Common myeloid progenitor, CD34-positive (primary cell): ENCODE results near the gene HLA-DMA.

Experiments used
- CTCF ChIA-PET: fragments of 350-600 bp; sonication (Branson Sonifier 250); formaldehyde crosslinking; loops from one replicate; lab custom pipeline; 2021; ENCODE audit warnings: antibody characterized with exemption; lab: Charles Lee
- POLR2A ChIA-PET: fragments of 350-600 bp; sonication (Branson Sonifier 250); formaldehyde crosslinking; loops from one replicate; lab custom pipeline; 2021; ENCODE audit warnings: antibody characterized with exemption; lab: Charles Lee
- DNase-seq, 3 donors: peaks; one replicate each; pipeline versions ENCODE4 v3.0.0 to v3.0.0-alpha.2; 2013
- H3K27ac ChIP-seq, 2 experiments: 1 replicate in 1 of 2; 2 replicates in 1 of 2; pipeline ENCODE4 v1.7.0; 2013; ENCODE audit warnings: inconsistent platforms in 2 of 2, low read length in 2 of 2, mild to moderate bottlenecking in 2 of 2, low read depth in 1 of 2, moderate library complexity in 1 of 2; ENCODE audit not compliant: severe bottlenecking in 2 of 2, insufficient read depth in 1 of 2, poor library complexity in 1 of 2
- H3K27me3 ChIP-seq, 5 experiments: replicated peaks in 2 of 5; 1 replicate in 3 of 5; 2 replicates in 2 of 5; pipeline versions ENCODE4 v1.6.1 to v1.7.0; 2013; ENCODE audit warnings: low read length in 4 of 5, mild to moderate bottlenecking in 2 of 5, moderate library complexity in 2 of 5, inconsistent platforms in 1 of 5; ENCODE audit not compliant: insufficient read depth in 5 of 5, control insufficient read depth in 4 of 5
- H3K36me3 ChIP-seq, 4 experiments: 1 replicate in 2 of 4; 2 replicates in 2 of 4; pipeline versions ENCODE4 v1.6.1 to v1.7.0; 2013; ENCODE audit warnings: low read length in 3 of 4, control low read depth in 1 of 4, mild to moderate bottlenecking in 1 of 4; ENCODE audit not compliant: control insufficient read depth in 4 of 4, insufficient read depth in 4 of 4
- H3K4me1 ChIP-seq, 4 experiments: 1 replicate in 3 of 4; 2 replicates in 1 of 4; pipeline versions ENCODE4 v1.6.1 to v1.7.1; 2013; ENCODE audit warnings: low read length in 3 of 4, mild to moderate bottlenecking in 3 of 4, control low read depth in 1 of 4, inconsistent platforms in 1 of 4, moderate library complexity in 1 of 4; ENCODE audit not compliant: control insufficient read depth in 4 of 4, insufficient read depth in 4 of 4; ENCODE audit errors: control extremely low read depth in 1 of 4
- H3K4me3 ChIP-seq, 7 experiments: 1 replicate in 4 of 7; 2 replicates in 3 of 7; pipeline versions ENCODE4 v1.5.1 to v1.7.0; 2013; ENCODE audit warnings: mild to moderate bottlenecking in 7 of 7, low read length in 6 of 7, moderate library complexity in 6 of 7, inconsistent platforms in 2 of 7, low read depth in 2 of 7, control low read depth in 1 of 7; ENCODE audit not compliant: insufficient read depth in 4 of 7, control insufficient read depth in 1 of 7; ENCODE audit errors: extremely low read depth in 1 of 7
- H3K9me3 ChIP-seq, 5 experiments: 1 replicate in 4 of 5; 2 replicates in 1 of 5; pipeline versions ENCODE4 v1.6.1 to v1.7.1; 2013; ENCODE audit warnings: low read length in 4 of 5, mild to moderate bottlenecking in 2 of 5, inconsistent platforms in 1 of 5, low read depth in 1 of 5, moderate library complexity in 1 of 5; ENCODE audit not compliant: control insufficient read depth in 4 of 5, insufficient read depth in 2 of 5; ENCODE audit errors: control extremely low read depth in 1 of 5
- WGBS: methylation state at CpG from one replicate; pipeline ENCODE4 v1.1.5; 2013; ENCODE audit not compliant: insufficient coverage; 5-methylcytosine and 5-hydroxymethylcytosine counted together

Gene HLA-DMA

DNA sequence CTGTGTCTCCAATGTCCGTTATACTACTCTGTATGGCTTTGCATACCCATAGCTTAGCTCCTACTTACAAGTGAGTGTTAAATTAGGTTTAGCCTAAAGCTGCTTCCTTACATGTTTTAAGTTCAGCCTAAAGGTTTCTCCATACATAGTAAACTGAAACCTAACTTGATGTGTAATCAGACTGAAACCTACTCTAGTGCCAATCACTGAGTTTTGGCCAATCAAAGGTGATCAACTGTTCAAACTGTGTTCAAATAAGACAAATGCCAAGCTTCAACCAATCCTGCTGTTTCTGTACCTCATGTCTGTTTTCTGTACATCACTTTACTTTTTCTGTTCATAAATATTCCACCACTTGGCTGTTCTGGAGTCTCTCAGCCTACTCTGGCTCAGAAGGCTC is 36.5 kb upstream of the HLA-DMA start:
- Histone ChIP-seq H3K9me3 (no peaks in the 10 kb centered on the region), H3K27me3 (no peaks in the 10 kb centered on the region), H3K36me3 (no peaks in the 10 kb centered on the region), H3K4me3 (no peak overlapping the region), H3K4me1 (peaks cover 0 to 4% (median 3%) of the 10 kb centered on the region in 4 experiments), H3K27ac (no peak overlapping the region)
- POLR2A ChIA-PET, result no interaction called here
- no peak for DNase-seq
- WGBS, result 100% methylated on average over 1 of the region's 1 CpG
- CTCF ChIA-PET, result interaction anchor here (1.0 to 11.9 kb wide), 9 partner anchors 10 to 244 kb away, joined by 3 to 139 read pairs (median 3); no protein-coding TSS in a partner anchor

DNA sequence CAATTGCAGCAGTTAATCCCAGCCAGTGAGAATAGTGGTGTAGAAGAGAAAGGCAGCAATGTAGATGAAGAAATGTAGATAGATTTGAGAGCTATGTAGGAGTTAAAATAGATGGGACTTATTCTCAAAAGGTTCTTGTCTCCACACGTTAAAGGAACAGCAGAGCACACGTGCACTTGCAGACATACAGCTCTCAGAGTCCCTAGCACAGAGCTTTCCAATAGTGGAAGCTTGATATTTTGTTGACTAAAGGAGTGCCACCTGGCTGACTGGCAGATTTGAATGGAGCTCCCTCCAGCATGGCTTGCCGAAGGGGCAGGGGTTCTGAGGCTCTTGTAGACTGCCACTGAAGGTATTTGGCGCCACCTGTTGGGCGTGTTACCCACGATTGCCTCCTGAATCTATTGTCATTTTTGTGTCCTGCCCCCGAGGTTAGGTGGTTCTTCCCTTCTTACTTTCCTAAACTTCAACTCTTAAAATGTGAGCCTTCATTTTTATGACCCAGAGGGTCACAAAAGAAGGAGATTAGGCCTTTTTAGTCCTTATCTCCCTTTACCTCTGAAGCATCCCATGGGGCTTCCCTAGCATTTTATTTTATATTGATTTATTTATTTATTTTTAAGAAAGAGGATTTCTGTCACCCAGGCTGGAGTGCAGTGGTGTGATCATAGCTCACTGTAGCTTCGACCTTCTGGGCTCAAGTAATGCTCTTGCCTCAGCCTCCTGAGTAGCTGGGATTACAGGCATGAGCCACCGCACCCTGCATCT is 31.9 kb upstream of the HLA-DMA start:
- no peaks in the 10 kb centered on the region for H3K9me3 ChIP-seq
- DNase-seq, result peak; percentile 90 to 95 (median 93)
- 14% methylated on average over 9 of the region's 9 CpGs for WGBS
- no peaks in the 10 kb centered on the region for H3K27me3 ChIP-seq
- H3K4me1 ChIP-seq, result peaks cover 0 to 10% (median 3%) of the 10 kb centered on the region in 4 experiments
- POLR2A ChIA-PET, result interaction anchor here (0.8 to 4.7 kb wide), 3 partner anchors 12 to 51 kb away, joined by 4 to 39 read pairs (median 6); partner anchors contain the start of gene HLA-DMA
- peaks cover 10 to 29% (median 16%) of the 10 kb centered on the region in 4 experiments for H3K36me3 ChIP-seq
- H3K4me3 ChIP-seq, result no peak overlapping the region
- CTCF ChIA-PET, result interaction anchor here (0.8 to 11.9 kb wide), 38 partner anchors 9 to 261 kb away, joined by 3 to 139 read pairs (median 8); partner anchors contain the start of genes BRD2, HLA-DMA, HLA-DMB and TAP1
- H3K27ac ChIP-seq, result no peak overlapping the region

DNA sequence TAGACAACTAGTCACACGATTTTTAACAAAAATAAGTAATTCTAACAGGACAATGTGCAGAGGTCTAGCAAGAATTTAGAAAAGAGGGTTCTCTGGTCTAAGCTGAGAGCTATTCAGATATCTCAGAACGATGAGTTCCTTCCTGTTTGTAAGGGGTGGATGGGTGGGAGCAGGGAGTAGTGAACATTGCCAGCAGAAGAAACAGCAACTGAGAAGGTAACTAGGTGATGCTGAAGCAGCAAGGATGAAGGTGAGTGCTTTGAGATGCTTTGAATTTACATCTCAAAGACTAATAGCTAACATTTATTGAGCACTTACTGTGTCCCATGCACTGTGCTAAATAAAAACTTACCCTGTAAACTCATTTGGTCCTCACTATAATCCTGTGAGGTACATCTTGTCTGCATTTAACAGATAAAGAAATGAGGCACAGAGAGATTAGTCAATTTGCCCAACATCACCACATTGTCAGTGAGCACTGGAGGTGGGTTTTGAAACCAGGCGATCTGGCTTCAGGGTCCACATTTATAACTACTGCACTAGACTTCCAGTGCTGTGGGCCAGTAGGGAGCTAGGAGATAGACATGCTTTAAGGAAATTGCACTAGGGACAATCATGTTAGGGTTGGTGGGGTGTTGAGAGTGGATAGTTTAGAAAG is 31.2 kb upstream of the HLA-DMA start:
- 57% methylated on average over 2 of the region's 3 CpGs for WGBS
- peaks cover 0 to 10% (median 3%) of the 10 kb centered on the region in 4 experiments for H3K4me1 ChIP-seq
- H3K9me3 ChIP-seq, result no peaks in the 10 kb centered on the region
- no peak overlapping the region for H3K27ac ChIP-seq
- H3K4me3 ChIP-seq, result no peak overlapping the region
- ChIA-PET POLR2A (interaction anchor here (0.8 to 4.7 kb wide), 4 partner anchors 11 to 50 kb away, joined by 3 to 39 read pairs (median 5); partner anchors contain the start of gene HLA-DMA), CTCF (interaction anchor here (0.8 to 11.9 kb wide), 36 partner anchors 9 to 235 kb away, joined by 3 to 139 read pairs (median 8); partner anchors contain the start of genes BRD2, HLA-DMA, HLA-DMB and TAP1)
- DNase-seq, result peak in 1 of 3 donors; percentile 40
- H3K27me3 ChIP-seq, result no peaks in the 10 kb centered on the region
- H3K36me3 ChIP-seq, result peaks cover 10 to 36% (median 24%) of the 10 kb centered on the region in 4 experiments

DNA sequence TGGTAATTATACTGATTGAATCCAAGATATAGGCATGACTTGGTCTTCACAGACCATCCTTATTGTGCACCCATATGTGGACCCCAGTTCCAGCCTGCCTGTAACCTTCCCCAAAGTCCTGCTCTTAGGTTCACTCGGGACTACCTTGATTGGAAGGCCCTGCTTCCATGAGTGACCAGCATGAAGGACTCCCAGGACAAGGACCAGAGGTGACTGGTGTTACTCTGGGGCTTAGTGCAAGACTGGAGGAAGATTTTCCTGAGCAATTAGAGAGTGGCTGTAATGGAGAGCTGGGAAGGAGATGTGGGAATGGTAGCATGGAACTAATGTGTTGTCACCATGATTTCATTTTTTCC is 30.6 kb upstream of the HLA-DMA start:
- H3K4me1 ChIP-seq, result peaks cover 0 to 10% (median 3%) of the 10 kb centered on the region in 4 experiments
- H3K27ac ChIP-seq, result no peak overlapping the region
- ChIA-PET POLR2A (interaction anchor here (1.6 to 4.7 kb wide), 2 partner anchors 11 to 29 kb away, joined by 3 to 39 read pairs; no protein-coding TSS in a partner anchor), CTCF (interaction anchor here (1.4 to 11.9 kb wide), 15 partner anchors 10 to 115 kb away, joined by 3 to 139 read pairs (median 17); partner anchors contain the start of genes BRD2 and HLA-DMA)
- WGBS, result 100% methylated on average over 1 of the region's 1 CpG
- no peak for DNase-seq
- H3K4me3 ChIP-seq, result no peak overlapping the region
- H3K36me3 ChIP-seq, result peaks cover 12 to 40% (median 27%) of the 10 kb centered on the region in 4 experiments
- H3K9me3 ChIP-seq, result no peaks in the 10 kb centered on the region
- H3K27me3 ChIP-seq, result no peaks in the 10 kb centered on the region

DNA sequence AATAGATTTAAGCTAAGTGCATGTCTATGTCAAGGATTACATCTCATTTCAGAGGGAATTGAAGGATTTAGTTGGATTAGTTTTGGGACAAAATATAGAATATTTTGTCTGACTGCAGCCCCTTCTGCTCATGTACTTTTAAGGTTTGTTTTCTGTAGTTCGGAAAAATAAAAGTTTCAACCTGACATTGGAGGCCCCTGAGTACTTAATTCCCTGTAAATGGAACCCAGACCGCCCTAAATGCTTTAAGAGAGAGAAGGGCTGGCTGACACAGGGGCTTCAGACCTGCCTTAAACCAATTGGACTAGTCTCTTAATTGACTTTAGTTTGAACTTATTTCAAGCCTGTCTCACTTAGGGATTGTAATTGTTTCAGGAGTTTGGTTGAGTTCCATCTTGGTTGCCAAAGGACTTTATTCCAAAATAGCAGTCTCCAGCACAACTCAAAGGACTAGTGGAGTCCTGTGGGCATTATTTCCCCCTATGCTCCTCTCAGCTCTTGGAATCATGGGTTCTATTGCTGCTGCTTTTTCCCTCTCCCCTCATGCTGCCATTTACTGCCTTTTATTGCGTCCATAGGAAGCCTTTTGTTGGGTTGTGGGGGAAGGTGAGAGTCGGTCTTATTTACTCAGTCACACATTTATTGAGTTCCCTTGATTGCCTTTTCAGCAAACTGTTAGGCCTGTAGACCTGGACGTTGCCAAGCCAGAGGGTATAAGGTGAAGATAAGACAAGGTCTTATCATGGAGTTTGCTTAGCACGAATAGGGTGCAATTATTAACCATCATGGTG is 30.0 kb upstream of the HLA-DMA start:
- Histone ChIP-seq H3K4me3 (no peak overlapping the region), H3K9me3 (no peaks in the 10 kb centered on the region), H3K4me1 (peaks cover 0 to 10% (median 3%) of the 10 kb centered on the region in 4 experiments), H3K27me3 (no peaks in the 10 kb centered on the region), H3K36me3 (peaks cover 14 to 46% (median 33%) of the 10 kb centered on the region in 4 experiments), H3K27ac (no peak overlapping the region)
- POLR2A ChIA-PET, result interaction anchor here (1.6 to 4.7 kb wide), 2 partner anchors 10 to 29 kb away, joined by 3 to 39 read pairs; no protein-coding TSS in a partner anchor
- WGBS, result 87% methylated on average over 3 of the region's 6 CpGs
- DNase-seq, result peak in 1 of 3 donors; percentile 13
- CTCF ChIA-PET, result interaction anchor here (1.0 to 11.9 kb wide), 12 partner anchors 9 to 103 kb away, joined by 3 to 139 read pairs (median 18); partner anchors contain the start of genes BRD2 and HLA-DMA

DNA sequence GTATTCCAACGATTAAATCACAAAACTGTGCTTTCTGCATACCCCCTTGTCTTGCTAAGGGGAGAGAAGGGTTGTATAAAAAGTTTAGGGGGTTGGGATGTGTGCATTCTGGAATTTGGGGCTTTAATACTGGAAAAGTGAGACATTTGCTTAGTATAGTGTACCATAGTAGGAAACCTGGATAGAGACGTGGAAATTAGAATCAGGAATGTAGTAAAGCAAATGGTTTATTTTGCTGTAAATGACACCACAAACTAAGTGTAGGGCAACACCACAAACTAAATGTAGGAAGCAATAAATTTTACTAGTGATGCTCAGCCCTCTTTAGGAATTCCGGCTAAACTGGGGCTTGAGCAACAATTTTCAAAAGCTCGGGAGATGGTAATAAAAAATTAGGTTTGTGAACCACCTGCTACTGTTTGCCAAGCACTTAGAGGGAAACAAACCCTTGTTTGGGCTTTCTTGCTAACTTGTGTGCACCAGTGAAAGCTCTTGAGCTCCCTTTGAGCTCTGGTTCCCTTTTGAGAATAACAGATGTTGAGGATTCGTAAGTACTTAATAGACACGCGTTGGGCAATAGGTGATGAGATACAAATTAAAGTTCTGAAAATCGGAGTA is 29.3 kb upstream of the HLA-DMA start:
- ChIA-PET POLR2A (interaction anchor here (1.6 to 4.7 kb wide), 3 partner anchors 9 to 28 kb away, joined by 3 to 39 read pairs (median 26); no protein-coding TSS in a partner anchor), CTCF (interaction anchor here (1.0 to 11.9 kb wide), 8 partner anchors 10 to 141 kb away, joined by 3 to 139 read pairs (median 4); partner anchors contain the start of gene BRD2)
- 88% methylated on average over 4 of the region's 8 CpGs for WGBS
- Histone ChIP-seq H3K27me3 (no peaks in the 10 kb centered on the region), H3K27ac (no peak overlapping the region), H3K4me1 (peaks cover 0 to 10% (median 3%) of the 10 kb centered on the region in 4 experiments), H3K9me3 (no peaks in the 10 kb centered on the region), H3K4me3 (no peak overlapping the region), H3K36me3 (peaks cover 21 to 53% (median 40%) of the 10 kb centered on the region in 4 experiments)
- peak in 2 of 3 donors; percentile 42 to 43 for DNase-seq
